ENCODE data around the gene ATP6V0A4. TPM values are rescaled to one million over a fixed set of nuclear protein-coding genes. Genes with fewer than 3 reads are reported as not detected.

The ATP6V0A4 gene
- total RNA-seq, 1 experiment from 2014 or later, result not detected

GRCh38 chr7:138801256-138801655 lies 3.3 kb upstream of the ATP6V0A4 start:
- Histone ChIP-seq H3K4me2 (ENCODE audit: low read length) (no peak overlapping the region), H4K20me1 (ENCODE audit: insufficient read depth) (no peaks in the 10 kb centered on the region), H3K9me3 (ENCODE audit: control insufficient read depth in 1 of 2, insufficient read depth in 1 of 2, low read depth in 1 of 2, low read length in 2 of 2) (no peaks in the 10 kb centered on the region), H3K4me1 (ENCODE audit: control insufficient read depth in 1 of 2, insufficient read depth in 2 of 2, low read length in 2 of 2) (no peaks in the 10 kb centered on the region), H3K27me3 (ENCODE audit: insufficient read depth, low read length) (no peaks in the 10 kb centered on the region), H3K79me2 (ENCODE audit: insufficient read depth, low read length) (no peaks in the 10 kb centered on the region), H3K9me2 (ENCODE audit: insufficient read depth) (no peaks in the 10 kb centered on the region), H2AFZ (ENCODE audit: low read depth, low read length, poor library complexity, severe bottlenecking) (no peak overlapping the region), H3K9ac (ENCODE audit: low read length) (no peak overlapping the region), H3K36me3 (ENCODE audit: control insufficient read depth in 1 of 2, insufficient read depth in 2 of 2, low read length in 2 of 2) (no peaks in the 10 kb centered on the region), H3K27ac (ENCODE audit: low read depth, low read length) (no peak overlapping the region), H3K4me3 (replicated peaks in 1 of 2; ENCODE audit: low read depth in 1 of 2, low read length in 2 of 2) (no peak overlapping the region)
- TF ChIP-seq YY1 (IDR thresholded peaks at IDR 0.05; ENCODE audit: extremely low read depth, insufficient replicate concordance, low read depth, low read length) (no peak), POLR2AphosphoS5 (IDR thresholded peaks at IDR 0.05; ENCODE audit: low read depth, low read length) (no peak), ZNF274 (IDR thresholded peaks at IDR 0.05; ENCODE audit: low read depth, low read length) (no peak), TCF7L2 (IDR thresholded peaks at IDR 0.05; ENCODE audit: borderline replicate concordance, extremely low read depth, insufficient read depth, insufficient read length) (no peak), SP1 (IDR thresholded peaks at IDR 0.05; ENCODE audit: low read depth) (no peak), MAX (IDR thresholded peaks at IDR 0.05) (no peak), EZH2 (IDR thresholded peaks at IDR 0.05) (no peak), ATF3 (IDR thresholded peaks at IDR 0.05) (no peak), FOSL1 (IDR thresholded peaks at IDR 0.05; ENCODE audit: low read depth) (no peak), CEBPB (IDR thresholded peaks at IDR 0.05; ENCODE audit: low read depth) (no peak), CBX3 (IDR thresholded peaks at IDR 0.05; ENCODE audit: low read depth) (no peak), EZH2phosphoT487 (IDR thresholded peaks at IDR 0.05; ENCODE audit: borderline replicate concordance) (no peak), ZBTB33 (IDR thresholded peaks at IDR 0.05; ENCODE audit: extremely low read depth, insufficient replicate concordance, low read length) (no peak)
- TF ChIP-seq, protein P1, sequence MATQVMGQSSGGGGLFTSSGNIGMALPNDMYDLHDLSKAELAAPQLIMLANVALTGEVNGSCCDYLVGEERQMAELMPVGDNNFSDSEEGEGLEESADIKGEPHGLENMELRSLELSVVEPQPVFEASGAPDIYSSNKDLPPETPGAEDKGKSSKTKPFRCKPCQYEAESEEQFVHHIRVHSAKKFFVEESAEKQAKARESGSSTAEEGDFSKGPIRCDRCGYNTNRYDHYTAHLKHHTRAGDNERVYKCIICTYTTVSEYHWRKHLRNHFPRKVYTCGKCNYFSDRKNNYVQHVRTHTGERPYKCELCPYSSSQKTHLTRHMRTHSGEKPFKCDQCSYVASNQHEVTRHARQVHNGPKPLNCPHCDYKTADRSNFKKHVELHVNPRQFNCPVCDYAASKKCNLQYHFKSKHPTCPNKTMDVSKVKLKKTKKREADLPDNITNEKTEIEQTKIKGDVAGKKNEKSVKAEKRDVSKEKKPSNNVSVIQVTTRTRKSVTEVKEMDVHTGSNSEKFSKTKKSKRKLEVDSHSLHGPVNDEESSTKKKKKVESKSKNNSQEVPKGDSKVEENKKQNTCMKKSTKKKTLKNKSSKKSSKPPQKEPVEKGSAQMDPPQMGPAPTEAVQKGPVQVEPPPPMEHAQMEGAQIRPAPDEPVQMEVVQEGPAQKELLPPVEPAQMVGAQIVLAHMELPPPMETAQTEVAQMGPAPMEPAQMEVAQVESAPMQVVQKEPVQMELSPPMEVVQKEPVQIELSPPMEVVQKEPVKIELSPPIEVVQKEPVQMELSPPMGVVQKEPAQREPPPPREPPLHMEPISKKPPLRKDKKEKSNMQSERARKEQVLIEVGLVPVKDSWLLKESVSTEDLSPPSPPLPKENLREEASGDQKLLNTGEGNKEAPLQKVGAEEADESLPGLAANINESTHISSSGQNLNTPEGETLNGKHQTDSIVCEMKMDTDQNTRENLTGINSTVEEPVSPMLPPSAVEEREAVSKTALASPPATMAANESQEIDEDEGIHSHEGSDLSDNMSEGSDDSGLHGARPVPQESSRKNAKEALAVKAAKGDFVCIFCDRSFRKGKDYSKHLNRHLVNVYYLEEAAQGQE (IDR thresholded peaks at IDR 0.05; ENCODE audit: low read depth), result no peak
- RAD21 ChIA-PET (ENCODE audit: low non-redundant PET in 1 of 2, low total read pairs in 2 of 2, uncharacterized antibody in 2 of 2, unreplicated experiment in 2 of 2), result no interaction called here
- POLR2A ChIA-PET, result no interaction called here
- ATAC-seq, result no peak
- CTCF ChIA-PET, result no interaction called here
- no TSS peak for BruUV-seq (replicated peaks)
- intact Hi-C loops (cut with micrococcal nuclease), result no loop called here
- no peak for DNase-seq (ENCODE audit: low read depth, low spot score)
